Activated T-cell treated with anti-CD3 and anti-CD28 coated beads for 4 hours (primary cell): ENCODE results near the gene ZFP91.

ENCODE experiments used
- DNase-seq: peaks from one replicate; pipeline ENCODE4 v3.0.0-alpha.2; 2020

The ZFP91 gene

DNA sequence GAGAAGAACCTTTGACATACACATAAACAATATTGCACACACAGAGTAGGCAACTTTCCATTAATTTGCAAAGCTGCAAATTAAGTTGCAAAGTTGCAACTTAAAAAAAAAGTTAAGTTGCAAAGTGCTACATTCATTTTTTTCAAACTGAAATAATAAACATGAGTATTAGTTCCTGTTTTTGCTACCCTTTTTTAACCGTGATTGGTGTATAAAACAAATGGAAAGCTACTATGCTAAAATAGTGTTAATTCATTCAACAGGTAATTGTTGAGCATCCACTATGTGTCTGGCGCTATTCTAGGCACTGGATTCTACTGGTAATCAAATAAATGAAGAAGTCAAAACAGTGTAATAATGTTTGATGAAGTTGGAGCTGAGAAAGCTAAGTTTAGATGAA, 8.1 kb downstream of the ZFP91 start:
- DNase-seq, result no peak

DNA sequence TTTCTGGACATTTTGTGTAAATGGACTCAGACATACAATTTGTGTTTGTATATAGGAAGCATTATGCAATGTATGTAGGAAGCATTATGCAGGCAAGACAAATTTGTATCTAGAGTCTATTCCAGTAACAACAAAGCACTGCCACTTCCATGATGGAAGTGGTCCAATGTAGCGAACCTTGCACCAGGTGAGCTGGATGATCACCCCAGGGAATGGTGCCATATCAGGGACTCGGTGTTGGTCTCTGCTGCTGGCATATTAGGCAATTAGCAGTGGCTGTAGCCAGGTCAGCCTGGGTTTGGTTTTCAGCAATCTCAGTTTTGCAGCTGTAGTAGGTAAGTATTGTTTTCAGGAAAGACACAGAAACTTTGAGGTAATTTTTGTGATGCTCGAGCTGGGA, 12.8 kb downstream of the ZFP91 start:
- DNase-seq, result no peak

DNA sequence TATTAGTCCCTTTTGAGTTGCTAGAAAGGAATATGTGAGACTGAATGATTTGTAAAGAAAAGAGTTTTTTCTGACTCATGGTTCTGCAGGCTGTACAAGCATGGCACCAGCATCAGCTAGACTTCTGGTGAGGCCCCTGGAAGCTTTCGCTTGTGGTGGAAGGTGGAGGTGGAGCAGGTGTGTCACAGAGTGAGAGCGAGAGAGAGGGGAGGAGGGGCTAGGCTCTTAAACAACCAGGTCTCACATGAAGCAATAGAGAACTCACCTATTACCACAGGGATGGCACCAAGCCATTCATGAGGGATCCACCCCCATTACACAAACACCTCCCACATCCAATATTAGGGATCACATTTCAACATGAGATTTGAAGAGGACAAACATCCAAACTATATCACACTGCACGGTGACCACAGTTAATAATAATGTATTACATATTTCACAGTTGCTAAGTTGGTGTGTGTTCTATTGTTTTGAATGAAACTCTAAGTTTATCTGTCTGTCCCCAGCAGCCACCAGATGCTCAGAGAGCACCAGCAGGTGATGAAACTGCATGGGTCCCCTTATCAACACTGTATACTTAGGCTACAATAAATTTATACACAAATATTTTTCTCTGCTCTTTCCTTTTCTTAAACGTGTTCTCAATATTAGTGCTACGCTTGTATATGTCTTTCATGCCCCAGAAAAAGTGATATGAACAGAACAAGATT, 14.1 kb downstream of the ZFP91 start:
- no peak for DNase-seq

DNA sequence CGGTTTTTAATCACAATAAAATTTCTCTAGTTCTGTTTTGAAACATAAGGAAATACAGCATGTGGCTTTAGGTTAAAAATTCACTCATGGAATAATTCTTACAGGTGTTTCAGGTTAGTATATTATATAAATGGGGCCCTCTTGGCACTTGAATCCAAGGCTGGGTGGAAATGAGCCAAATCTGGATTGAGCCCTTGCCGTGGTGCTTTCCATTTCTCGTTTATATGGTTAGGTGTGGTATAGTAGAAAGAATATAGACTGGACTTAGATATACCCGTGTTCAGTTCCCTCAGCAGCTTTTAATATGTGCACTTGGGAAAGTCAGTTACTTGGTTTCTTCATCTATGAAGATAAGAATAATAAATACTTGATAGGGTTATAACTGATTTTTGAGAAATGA, 16.0 kb downstream of the ZFP91 start:
- DNase-seq, result no peak

DNA sequence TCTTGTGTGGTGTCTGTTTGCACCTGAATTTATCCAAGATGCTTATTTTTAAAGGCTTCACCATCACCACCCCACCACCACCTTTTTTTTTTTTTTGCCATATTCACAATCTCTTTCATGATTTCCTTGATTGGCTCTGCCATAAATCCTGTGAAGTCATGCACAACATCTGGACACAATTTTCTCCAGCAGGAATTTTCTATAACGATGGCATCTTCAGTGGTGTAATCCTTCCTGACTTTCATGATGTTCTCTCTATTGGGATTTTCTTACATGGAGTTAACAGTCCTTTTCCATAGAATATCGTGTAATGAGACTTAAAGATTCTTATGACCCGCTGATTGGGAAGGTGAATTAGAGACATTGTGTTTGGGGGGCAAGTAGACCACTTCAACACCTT, 17.8 kb downstream of the ZFP91 start:
- DNase-seq, result no peak

DNA sequence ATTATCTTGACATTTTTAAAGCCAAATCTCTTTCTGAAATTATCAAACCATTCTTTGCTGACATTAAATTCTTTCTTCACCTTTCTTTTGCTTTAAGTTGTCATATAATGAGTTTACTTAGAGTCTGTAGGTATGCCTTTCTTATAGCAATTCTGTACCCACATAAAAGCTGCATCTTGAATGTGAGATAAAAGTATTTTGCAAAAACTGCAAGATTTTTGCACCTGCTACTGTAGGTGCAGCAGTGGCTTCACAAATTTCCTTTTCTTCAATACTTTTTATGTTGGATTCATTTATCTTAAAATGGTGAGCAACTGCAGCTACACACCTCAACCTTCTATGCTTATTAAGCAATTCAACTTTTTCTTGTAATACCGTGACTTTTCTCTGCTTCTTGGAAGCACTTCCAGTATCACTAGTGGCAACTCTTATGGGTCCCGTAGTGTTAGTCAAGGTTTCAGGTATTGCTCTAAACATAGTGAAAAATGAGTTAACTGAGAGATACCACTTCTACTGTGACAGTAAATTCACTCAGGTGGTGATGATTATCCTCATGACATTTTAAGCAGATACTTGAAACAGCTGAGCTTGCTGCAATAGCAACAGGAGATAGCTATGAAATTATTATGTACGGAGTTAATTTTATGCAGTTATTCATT, 18.8 kb downstream of the ZFP91 start:
- no peak for DNase-seq

DNA sequence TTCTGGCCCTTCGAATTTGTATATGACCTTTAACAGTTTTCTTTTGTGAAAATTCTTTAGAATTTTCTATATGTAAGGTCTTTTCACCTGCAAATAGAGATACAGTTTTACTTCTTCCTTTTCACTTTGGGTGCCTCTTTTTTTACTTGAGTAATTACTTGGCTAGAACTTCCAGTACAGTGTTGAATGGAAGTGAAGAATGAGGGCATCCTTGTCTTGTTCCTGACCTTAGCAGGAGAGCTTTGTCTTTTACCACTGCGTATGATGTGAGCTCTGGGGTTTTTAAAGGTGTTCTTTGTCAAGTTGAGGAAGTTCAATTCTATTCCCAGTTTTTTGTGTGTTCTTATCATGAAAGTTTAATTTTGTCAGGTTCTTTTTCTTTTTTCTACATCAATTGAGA, 21.6 kb downstream of the ZFP91 start:
- DNase-seq, result no peak

DNA sequence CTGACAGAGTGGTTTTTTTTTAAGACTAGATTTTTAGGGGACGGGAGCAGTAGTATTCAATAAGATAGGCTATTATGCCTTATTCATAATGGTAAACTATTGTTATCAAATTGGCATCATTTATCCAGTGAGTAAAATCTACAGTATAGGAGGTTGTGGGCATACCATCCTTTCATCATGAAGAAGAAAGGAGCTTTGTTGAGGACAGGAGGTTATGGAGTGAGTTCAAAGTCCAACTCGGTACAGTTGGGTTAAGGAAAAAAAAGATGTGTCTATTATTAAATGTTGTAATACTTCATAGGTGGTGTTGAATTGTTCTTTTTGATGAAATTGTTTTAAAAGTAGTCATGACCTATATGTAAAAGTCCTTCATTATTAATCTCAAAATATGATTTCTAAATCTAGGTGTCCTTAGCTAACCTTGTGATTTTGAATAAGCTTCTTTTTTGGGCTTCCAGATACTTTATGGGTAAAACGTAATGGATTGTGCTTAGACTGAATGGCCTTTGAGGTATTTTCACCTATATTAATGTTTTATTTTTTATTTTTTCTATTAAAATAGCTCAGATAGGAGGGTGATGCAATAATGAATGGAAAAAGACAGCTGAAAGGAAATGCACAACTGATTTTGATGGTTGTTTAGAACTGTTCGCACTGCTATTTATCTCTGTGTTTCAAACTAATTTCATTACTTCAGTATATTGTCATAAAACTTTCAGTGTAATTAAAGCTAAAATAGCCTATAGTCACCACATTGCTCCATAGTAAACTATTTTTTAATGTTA, 28.3 kb downstream of the ZFP91 start:
- DNase-seq, result no peak

DNA sequence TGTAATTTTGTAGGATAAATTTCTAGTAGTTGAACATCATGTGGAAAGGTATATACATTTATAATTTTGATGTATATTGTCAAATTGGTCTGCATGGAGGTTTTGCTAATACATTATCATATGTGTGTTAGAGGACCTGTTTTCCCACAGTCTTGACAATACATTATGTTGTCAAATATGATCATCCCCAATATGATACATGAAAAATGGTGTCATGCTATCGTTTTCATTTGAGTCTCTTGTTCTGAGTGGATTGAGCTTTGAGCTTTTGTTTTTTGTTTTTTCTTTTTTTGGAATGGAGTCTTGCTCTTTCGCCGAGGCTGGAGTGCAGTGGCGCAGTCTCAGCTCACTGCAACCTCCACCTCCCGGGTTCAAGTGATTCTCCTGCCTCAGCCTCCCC, 29.5 kb downstream of the ZFP91 start:
- DNase-seq, result no peak

DNA sequence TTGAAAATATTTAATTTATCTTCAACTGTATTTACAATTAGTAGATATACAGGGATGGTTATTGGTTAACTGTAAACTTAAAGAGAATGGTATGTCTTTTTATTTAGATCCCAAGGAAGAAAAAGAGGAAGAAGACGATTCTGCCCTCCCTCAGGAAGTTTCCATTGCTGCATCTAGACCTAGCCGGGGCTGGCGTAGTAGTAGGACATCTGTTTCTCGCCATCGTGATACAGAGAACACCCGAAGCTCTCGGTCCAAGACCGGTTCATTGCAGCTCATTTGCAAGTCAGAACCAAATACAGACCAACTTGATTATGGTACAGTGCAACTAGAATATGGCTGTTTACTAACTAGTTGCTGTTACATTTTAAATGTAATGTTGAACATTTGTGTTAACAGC, 30.9 kb downstream of the ZFP91 start:
- DNase-seq, result no peak

DNA sequence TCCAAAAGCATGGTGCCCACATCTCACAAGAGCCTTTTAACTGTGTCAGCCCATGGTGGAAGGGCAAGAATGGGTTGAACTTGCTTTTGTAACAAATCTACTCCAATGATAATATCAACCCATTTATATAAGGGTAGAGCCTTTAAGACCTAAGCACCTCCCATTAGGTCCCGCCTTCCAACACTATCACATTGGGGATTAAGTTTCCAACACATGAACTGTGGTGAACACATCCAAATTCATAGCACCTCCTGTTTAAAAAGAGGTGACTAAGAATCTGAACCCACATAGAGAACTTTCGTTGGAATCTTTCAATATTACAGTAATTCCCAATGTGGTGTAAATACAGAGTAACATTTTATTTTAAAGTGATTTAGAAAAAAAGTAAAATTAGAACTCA, 34.4 kb downstream of the ZFP91 start:
- no peak for DNase-seq

DNA sequence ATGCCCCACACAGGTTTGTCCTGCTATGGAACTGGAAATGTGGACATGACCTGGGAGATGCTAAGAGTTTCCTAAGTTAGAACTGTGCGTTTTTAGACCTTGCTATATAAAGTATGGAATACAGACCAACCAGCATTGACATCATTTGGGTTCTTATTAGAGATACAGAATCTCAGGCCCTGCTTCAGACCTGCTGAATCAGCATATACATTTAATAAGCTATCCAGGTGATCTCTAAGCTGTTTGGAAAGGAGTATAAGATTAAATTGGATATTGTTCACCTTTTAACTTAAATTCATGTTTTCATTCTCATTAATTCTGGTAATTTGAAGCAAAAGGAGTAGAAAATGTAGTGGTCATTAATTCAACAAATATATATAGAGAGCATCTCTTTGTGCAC, 36.7 kb downstream of the ZFP91 start:
- DNase-seq, result no peak

DNA sequence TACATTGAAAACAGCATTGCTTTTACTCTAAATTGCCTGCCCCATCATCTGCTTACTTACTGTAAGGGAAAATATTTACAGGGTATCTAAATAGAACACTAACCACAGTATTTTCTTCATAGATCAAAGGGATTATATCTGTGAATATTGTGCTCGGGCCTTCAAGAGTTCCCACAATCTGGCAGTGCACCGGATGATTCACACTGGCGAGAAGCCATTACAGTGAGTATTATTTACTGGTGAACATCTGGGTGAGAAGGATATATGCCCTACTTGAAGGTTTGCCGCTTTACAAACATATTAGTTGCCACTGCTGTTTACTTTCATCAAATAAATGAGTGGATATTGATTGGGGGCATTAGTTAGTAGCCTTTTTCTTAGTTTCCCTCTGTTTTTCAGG, 37.7 kb downstream of the ZFP91 start:
- DNase-seq, result no peak

DNA sequence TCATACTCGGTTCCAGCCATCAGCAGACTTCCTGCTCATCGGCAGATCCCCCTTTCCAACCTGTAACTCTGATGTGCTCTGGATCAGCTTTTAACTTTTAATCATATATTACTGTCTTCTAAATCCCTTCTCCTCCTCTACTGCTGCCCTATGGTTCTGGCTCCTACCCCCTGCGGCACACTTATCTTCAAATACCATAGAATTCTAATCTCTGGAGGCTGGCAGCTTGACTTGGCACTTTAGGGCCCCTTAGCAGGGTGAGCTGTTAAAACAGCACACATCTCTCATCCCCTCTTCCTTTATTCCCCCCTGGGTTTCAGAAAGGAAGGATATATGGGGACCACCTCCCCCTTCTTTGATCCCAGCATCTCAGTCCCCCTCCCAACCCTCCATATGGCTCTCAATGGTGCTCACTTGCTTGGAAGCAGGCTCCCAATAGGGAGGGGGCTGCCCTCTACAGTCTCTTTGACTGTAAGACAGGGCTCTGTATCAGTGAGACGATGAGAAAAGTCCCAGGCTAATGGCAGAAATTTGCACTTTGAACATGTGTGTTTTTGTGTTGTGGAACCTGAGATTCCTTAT, 39.2 kb downstream of the ZFP91 start:
- DNase-seq, result no peak

DNA sequence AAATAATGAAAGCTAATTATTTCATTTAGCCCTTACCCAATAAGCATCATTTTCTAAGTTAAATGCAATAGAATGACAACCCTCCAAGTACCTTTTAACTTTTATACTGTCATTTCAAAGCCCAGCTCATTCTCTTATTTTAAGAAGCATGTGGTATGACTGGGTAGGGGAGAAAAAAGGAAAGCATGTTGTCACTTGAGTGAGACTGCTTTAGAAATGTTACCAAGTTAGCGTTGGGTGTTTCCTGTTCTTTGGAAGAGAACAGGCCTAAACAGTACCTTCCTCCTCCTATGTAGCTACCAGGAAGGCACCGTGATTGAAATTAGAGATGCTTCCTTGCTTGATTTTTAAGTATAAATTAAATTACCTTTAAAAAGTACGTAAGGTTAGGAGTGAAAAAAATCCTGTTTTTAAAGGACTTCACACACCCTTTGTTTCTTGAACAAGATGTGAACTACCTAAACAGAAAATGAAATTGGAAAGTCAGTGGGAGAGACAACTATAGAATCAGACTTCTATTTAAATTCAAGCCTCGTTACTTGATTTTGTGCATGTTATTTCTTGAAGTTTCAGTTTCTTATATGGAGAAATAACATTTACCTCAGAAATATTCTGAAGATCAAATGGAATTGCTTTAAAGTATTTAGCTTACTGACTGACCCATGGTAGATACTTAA, 42.9 kb downstream of the ZFP91 start:
- DNase-seq, result no peak

DNA sequence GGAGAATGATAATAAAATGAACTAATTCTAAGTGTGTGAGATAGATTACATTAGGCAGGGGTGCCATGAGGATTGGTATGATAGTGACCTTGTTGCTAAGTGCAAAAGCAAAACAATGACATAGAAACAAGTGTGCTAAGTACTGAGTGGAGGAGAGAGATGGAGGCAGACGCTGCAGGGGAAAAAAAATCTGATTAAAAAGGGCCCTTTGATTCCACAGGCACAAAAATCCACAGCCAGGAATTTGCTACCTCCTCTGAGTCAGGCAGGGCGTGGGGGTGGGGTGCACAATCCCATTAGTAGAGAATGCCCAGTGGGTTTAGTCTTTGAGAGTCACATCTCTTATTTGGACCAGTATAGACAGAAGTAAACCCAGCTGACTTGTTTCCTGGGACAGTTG, 43.5 kb downstream of the ZFP91 start, which contains the start of gene CNTF:
Gene CNTF (plus strand): TSS at position 322 of the 400 bp plus-strand sequence. CDS start 88 bp downstream, outside the sequence.
- DNase-seq, result no peak

DNA sequence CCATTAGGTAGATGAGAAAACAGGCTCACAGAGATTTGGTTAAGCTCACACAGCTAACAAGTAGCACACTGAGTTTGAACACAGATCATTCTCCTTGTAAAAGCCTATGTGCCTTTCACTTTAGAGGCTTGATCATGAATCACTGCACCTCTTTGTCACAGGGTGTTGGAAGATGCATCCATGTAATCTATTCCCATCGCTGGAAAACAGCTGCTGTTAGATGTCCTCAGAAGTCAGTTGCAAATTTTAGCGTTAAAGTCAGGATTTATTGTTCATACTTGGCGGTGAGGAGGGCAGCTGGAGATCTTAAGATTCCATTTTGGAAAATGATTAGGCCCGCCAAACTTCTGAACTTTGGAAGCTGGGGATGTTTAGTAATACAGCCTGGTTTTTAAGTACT, 46.2 kb downstream of the ZFP91 start:
- no peak for DNase-seq

DNA sequence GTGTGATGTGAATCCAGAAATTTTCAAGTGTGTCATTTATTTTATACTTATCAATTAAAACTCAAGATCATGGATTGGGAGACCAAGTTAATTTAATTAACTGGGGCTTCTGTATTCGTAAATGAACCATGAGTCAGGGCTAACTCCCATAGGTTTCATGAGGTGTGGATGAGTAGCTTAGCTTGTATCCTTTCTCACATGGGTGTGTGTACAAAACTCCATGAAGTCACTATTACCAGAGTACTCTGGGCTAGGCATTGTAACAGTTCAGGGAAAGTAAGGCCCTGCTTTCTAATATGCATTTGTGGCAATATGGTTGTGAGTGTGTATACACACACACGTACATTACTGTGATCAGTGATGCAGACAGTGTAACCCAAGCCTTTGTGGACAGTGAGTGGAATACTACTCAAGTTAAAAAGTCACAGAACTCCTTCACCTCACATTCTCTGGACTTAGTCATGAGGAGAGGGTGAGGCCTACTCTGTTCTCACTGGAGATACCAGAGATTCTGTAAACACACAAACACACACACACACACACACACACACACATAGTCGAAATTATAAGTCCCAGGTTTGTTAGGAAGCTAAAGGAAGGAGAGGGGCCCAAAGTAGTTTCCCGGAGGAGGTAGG, 47.1 kb downstream of the ZFP91 start:
- DNase-seq, result no peak

DNA sequence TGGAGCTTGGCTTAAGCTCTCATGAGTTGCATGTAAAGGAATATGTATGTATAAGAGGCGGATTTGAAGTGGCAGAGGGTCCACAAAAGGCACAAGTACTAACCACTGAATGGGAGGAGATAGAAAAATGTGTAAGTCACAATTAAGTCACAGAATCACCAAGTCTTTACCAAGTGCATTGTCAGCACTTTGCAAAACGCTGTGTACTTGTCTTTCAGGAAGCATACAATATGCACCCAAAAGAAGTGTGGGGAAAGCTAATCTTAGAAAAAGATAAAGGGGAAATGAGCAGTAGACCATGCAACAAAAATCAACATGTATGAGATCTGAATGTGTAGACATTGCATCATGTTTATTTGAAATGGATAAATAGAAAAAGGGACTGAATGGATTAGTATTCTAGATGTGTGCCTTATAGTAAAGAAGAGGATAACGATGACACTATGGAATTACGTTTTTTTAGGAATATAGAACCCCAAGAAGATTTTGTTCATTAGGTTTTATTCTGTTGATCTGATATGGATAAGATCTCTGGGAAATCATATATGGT, 48.1 kb downstream of the ZFP91 start:
- no peak for DNase-seq

DNA sequence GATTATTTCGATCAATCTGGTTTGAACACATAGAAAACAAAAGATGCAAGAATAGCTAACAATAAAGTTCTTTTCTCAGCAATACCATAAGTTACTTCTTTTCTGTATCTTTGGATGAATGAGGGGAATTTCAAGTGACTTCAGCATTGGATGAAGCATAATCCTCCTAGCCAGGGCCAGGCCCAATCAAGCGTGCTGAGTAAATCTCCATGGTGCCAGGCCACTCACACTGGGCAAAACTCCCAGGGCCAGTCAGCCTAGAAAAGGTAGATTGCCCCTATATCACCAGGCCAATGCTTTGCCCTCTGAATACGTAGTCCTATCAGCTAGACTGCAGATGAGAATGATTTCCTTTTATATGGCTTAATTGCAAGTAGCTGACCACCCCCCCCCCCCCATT, 49.6 kb downstream of the ZFP91 start:
- no peak for DNase-seq

DNA sequence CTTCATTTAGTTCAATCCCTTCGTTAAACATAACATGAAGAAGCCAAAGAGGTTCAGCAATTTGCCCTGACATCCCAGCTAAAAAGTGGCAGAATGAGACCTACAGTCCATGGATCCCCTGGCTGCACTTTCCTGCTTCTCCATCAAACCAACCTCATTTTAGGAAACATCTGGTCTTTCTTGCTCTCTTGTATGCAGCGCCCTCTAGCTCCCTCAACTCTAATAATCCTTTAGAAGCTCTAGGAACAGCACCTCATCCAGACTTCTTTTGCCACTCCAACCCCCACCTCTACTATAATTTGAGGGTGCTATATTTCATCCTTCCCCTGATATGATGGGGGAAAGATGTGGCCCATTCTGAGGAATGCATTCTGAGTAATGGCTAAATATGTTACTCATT, 51.0 kb downstream of the ZFP91 start:
- DNase-seq, result no peak

DNA sequence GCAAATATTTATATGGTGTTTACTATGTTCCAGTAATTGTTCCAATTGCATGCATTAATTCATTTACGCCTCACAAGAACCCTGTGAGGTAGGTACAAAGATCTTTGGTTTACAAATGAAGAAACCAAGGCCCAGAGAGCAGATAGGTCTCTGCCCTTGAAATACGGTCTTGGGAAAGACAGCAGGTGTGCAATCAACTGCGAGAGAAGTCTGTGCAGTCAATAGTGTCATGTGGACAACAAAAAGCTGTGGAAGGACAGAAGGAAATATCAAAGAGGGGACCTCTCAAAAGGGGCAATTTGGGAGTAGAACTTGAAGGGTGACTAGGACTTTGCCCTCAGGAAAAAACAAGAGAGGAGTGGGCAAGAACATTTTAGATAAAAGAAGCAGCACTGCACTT, 52.5 kb downstream of the ZFP91 start:
- DNase-seq, result no peak
